Measurements from ENCODE around the gene RASL12. TPM values are rescaled to one million over a fixed set of nuclear protein-coding genes. Genes with fewer than 3 reads are reported as not detected.

RASL12 gene
- total RNA-seq, 1 experiment from 2014 or later, result 0.67 TPM

DNA sequence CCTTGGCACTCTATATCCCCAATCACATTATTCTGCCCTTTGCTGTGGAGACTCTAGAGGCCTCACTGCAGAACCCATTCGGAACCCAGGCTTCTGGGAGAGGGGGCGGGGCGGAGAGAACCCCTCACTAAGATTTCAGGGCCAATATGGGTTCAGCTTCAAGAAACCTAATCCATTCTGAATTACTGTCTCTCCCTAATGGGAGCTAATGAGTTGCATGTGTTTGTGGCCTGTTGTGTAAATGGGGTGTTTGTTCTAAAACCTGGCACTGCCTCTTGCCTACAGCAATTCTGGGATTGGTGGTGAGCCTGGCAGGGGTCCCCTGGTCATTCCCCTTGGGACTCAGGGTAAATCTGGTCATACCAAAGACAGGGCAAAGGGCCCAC is 605 bp upstream of the RASL12 start:
- intact Hi-C loops (cut with micrococcal nuclease; ENCODE audit: unreplicated experiment), result loop anchor here (1.0 kb wide), 1 partner anchor 8 kb away; the partner anchor contains the start of gene KBTBD13
- H3K9me3 ChIP-seq (ENCODE audit: control insufficient read depth, insufficient read depth, low read depth, low read length), result no peaks in the 10 kb centered on the region
- H3K27ac ChIP-seq (ENCODE audit: low read length), result no peak overlapping the region
- ChIA-PET CTCF (interaction anchor here (0.6 kb wide), 1 partner anchor 16 kb away, joined by 3 read pairs; no protein-coding TSS in a partner anchor), POLR2A (no interaction called here)
- H3K4me1 ChIP-seq (ENCODE audit: control insufficient read depth, insufficient read depth, low read length), result no peaks in the 10 kb centered on the region
- H3K36me3 ChIP-seq (ENCODE audit: control insufficient read depth, insufficient read depth, low read length), result no peaks in the 10 kb centered on the region
- H3K4me3 ChIP-seq (ENCODE audit: low read depth in 2 of 2, low read length in 2 of 2), result peak overlapping the region in 1 of 2 experiments; percentile 23; a peak in 1 of 4 replicates
- ATAC-seq, result no peak
- peaks cover 6% of the 10 kb centered on the region; the same call in 1 of the 2 replicates for H3K27me3 ChIP-seq (ENCODE audit: control insufficient read depth, insufficient read depth, low read length)
- in situ Hi-C loops (cut with HindIII; ENCODE audit: low pct_unique_long_range_greater_than_20kb, low sequenced_read_pairs), result no loop called here
- no peak for DNase-seq (ENCODE audit: low read depth, low spot score)
- no peak for TF ChIP-seq SIN3A (IDR thresholded peaks at IDR 0.05; ENCODE audit: borderline replicate concordance, insufficient read depth, low read depth, low read length)
- TF ChIP-seq TCF7L2 (IDR thresholded peaks at IDR 0.05; ENCODE audit: low read depth, low read length), result no peak
- TF ChIP-seq, protein P1, sequence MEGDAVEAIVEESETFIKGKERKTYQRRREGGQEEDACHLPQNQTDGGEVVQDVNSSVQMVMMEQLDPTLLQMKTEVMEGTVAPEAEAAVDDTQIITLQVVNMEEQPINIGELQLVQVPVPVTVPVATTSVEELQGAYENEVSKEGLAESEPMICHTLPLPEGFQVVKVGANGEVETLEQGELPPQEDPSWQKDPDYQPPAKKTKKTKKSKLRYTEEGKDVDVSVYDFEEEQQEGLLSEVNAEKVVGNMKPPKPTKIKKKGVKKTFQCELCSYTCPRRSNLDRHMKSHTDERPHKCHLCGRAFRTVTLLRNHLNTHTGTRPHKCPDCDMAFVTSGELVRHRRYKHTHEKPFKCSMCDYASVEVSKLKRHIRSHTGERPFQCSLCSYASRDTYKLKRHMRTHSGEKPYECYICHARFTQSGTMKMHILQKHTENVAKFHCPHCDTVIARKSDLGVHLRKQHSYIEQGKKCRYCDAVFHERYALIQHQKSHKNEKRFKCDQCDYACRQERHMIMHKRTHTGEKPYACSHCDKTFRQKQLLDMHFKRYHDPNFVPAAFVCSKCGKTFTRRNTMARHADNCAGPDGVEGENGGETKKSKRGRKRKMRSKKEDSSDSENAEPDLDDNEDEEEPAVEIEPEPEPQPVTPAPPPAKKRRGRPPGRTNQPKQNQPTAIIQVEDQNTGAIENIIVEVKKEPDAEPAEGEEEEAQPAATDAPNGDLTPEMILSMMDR (IDR thresholded peaks at IDR 0.05), result no peak
- no peak for TF ChIP-seq POLR2AphosphoS5 (IDR thresholded peaks at IDR 0.05; ENCODE audit: low read depth, low read length)
- TF ChIP-seq, protein P2, sequence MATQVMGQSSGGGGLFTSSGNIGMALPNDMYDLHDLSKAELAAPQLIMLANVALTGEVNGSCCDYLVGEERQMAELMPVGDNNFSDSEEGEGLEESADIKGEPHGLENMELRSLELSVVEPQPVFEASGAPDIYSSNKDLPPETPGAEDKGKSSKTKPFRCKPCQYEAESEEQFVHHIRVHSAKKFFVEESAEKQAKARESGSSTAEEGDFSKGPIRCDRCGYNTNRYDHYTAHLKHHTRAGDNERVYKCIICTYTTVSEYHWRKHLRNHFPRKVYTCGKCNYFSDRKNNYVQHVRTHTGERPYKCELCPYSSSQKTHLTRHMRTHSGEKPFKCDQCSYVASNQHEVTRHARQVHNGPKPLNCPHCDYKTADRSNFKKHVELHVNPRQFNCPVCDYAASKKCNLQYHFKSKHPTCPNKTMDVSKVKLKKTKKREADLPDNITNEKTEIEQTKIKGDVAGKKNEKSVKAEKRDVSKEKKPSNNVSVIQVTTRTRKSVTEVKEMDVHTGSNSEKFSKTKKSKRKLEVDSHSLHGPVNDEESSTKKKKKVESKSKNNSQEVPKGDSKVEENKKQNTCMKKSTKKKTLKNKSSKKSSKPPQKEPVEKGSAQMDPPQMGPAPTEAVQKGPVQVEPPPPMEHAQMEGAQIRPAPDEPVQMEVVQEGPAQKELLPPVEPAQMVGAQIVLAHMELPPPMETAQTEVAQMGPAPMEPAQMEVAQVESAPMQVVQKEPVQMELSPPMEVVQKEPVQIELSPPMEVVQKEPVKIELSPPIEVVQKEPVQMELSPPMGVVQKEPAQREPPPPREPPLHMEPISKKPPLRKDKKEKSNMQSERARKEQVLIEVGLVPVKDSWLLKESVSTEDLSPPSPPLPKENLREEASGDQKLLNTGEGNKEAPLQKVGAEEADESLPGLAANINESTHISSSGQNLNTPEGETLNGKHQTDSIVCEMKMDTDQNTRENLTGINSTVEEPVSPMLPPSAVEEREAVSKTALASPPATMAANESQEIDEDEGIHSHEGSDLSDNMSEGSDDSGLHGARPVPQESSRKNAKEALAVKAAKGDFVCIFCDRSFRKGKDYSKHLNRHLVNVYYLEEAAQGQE (IDR thresholded peaks at IDR 0.05; ENCODE audit: insufficient read depth in 1 of 2, low read depth in 2 of 2, low read length in 1 of 2), result no peak
- no TSS peak for BruUV-seq (replicated peaks)

DNA sequence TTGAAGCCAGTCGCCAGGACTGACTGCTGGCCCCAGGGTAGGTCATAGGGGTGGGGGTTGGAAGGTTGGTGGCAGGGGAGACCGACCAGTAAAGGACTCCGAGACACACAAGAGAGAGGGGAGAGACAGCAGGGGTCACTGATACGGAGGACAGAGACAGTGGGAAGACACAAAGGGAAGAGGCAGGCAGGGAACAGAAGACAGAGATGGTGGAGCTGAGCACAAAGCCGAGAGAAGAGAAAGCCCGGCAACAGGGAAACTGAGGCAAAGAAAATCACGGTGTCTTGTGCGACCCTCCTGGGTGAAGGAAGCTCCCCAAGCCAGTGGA is 510 bp downstream of the RASL12 start:
- ChIA-PET POLR2A (no interaction called here), CTCF (interaction anchor here (1.8 kb wide), 1 partner anchor 10 kb away, joined by 4 read pairs; no protein-coding TSS in a partner anchor)
- Histone ChIP-seq H3K27ac (ENCODE audit: low read length) (no peak overlapping the region), H3K4me1 (ENCODE audit: control insufficient read depth, insufficient read depth, low read length) (no peaks in the 10 kb centered on the region), H3K9me3 (ENCODE audit: control insufficient read depth, insufficient read depth, low read depth, low read length) (no peaks in the 10 kb centered on the region), H3K27me3 (ENCODE audit: control insufficient read depth, insufficient read depth, low read length) (peaks cover 6% of the 10 kb centered on the region; the same call in 1 of the 2 replicates), H3K4me3 (ENCODE audit: low read depth in 2 of 2, low read length in 2 of 2) (peak overlapping the region; percentile 21 to 32; a peak in 3 of 4 replicates), H3K36me3 (ENCODE audit: control insufficient read depth, insufficient read depth, low read length) (no peaks in the 10 kb centered on the region)
- no peak for TF ChIP-seq SIN3A (IDR thresholded peaks at IDR 0.05; ENCODE audit: borderline replicate concordance, insufficient read depth, low read depth, low read length)
- TF ChIP-seq, protein P2 (IDR thresholded peaks at IDR 0.05; ENCODE audit: insufficient read depth in 1 of 2, low read depth in 2 of 2, low read length in 1 of 2), result no peak
- no peak for TF ChIP-seq TCF7L2 (IDR thresholded peaks at IDR 0.05; ENCODE audit: low read depth, low read length)
- TF ChIP-seq, protein P1 (IDR thresholded peaks at IDR 0.05), result no peak
- TF ChIP-seq POLR2AphosphoS5 (IDR thresholded peaks at IDR 0.05; ENCODE audit: low read depth, low read length), result no peak
- no peak for ATAC-seq
- DNase-seq (ENCODE audit: low read depth, low spot score), result no peak
- in situ Hi-C loops (cut with HindIII; ENCODE audit: low pct_unique_long_range_greater_than_20kb, low sequenced_read_pairs) (no loop called here), intact Hi-C loops (cut with micrococcal nuclease; ENCODE audit: unreplicated experiment) (no loop called here)
- BruUV-seq (replicated peaks), result no TSS peak

All from Panc1 (cell line).